HFF-Myc (cell line): ENCODE data around the gene LY86.
"Not testable (repeated sequence)": the region's sequence is repeated elsewhere in the genome, so short reads cannot be mapped to it uniquely, and the experiment has no call there.

Source experiments
- DNase-seq: peaks from one replicate; pipeline ENCODE4 v3.0.0-alpha.2; 2011; ENCODE audit warnings: low read depth; ENCODE audit errors: extremely low read depth
- H3K4me3 ChIP-seq: replicated peaks from 2 replicates; pipeline ENCODE4 v1.5.1; 2011; ENCODE audit warnings: low read depth, mild to moderate bottlenecking, control low read depth, low read length
- TF ChIP-seq, protein P1 (sequence below): IDR thresholded peaks from 2 replicates; pipeline ENCODE4 v1.5.1; 2012; ENCODE audit warnings: mild to moderate bottlenecking, low read depth, low read length, control low read depth; ENCODE audit errors: missing control alignments

Gene LY86

DNA sequence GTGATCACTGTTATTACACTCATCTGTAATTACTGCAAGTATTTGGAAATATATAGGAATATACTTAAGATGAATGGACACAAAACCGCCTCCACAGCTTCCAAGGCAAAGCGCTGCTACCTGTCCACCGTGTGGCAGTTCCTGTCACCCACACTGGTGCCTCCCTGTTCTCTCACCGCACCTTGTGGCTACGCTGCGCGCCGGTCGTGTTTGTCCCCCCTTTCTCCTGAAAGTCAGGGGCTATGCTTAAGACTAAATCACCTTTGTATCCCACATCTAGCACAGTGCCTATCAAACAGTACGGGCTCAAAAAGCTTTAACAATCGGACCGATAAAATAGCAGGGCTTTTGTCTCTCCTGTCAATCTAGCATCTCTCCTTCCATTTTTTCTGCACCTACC is 23.0 kb downstream of the LY86 start:
- TF ChIP-seq, protein P1, sequence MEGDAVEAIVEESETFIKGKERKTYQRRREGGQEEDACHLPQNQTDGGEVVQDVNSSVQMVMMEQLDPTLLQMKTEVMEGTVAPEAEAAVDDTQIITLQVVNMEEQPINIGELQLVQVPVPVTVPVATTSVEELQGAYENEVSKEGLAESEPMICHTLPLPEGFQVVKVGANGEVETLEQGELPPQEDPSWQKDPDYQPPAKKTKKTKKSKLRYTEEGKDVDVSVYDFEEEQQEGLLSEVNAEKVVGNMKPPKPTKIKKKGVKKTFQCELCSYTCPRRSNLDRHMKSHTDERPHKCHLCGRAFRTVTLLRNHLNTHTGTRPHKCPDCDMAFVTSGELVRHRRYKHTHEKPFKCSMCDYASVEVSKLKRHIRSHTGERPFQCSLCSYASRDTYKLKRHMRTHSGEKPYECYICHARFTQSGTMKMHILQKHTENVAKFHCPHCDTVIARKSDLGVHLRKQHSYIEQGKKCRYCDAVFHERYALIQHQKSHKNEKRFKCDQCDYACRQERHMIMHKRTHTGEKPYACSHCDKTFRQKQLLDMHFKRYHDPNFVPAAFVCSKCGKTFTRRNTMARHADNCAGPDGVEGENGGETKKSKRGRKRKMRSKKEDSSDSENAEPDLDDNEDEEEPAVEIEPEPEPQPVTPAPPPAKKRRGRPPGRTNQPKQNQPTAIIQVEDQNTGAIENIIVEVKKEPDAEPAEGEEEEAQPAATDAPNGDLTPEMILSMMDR: no peak
- DNase-seq: no peak
- H3K4me3 ChIP-seq: no peak overlapping the region

DNA sequence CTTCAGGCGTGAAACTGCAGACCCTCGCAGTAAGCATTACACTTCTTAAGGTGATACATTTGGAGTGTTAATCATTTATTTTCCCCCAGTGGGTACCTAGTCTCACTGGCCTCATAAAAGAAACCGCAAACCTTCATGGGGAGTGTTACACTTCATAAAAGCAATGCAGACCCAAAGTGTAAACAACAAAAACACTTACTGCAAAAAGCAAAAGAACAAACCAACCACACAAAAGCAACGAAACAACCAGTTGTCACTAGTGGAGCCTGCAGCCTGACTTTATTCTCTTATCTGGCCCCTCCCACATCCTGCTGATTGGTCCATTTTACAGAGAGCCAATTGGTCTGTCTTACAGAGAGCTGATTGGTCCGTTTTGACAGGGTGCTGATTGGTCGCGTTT is 23.8 kb downstream of the LY86 start:
- no peak for DNase-seq
- no peak overlapping the region for H3K4me3 ChIP-seq
- TF ChIP-seq, protein P1: no peak

DNA sequence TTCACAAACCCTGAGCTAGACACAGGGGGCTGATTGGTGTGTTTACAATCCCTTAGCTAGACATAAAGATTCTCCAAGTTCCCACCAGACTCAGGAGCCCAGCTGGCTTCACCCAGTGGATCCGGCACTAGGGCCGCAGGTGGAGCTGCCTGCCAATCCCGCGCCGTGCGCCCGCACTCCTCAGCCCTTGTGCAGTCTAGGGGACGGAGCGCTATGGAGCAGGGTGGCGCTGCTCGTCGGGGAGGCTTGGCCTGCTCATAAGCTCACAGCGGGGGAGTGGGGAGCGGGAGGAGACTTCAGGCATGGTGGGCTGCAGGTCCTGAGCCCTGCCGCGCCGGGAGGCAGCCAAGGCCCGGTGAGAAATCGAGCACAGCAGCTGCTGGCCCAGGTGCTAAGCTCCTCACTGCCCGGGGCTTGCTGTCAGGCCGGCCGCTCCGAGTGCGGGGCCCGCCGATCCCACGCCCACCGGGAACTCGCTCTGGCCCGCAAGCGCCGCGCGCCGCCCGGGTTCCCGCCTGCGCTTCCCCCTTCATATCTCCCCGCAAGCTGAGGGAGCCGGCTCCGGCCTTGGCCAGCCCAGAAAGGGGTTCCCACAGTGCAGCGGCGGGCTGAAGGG is 24.7 kb downstream of the LY86 start:
- not testable (repeated sequence) for H3K4me3 ChIP-seq, DNase-seq

DNA sequence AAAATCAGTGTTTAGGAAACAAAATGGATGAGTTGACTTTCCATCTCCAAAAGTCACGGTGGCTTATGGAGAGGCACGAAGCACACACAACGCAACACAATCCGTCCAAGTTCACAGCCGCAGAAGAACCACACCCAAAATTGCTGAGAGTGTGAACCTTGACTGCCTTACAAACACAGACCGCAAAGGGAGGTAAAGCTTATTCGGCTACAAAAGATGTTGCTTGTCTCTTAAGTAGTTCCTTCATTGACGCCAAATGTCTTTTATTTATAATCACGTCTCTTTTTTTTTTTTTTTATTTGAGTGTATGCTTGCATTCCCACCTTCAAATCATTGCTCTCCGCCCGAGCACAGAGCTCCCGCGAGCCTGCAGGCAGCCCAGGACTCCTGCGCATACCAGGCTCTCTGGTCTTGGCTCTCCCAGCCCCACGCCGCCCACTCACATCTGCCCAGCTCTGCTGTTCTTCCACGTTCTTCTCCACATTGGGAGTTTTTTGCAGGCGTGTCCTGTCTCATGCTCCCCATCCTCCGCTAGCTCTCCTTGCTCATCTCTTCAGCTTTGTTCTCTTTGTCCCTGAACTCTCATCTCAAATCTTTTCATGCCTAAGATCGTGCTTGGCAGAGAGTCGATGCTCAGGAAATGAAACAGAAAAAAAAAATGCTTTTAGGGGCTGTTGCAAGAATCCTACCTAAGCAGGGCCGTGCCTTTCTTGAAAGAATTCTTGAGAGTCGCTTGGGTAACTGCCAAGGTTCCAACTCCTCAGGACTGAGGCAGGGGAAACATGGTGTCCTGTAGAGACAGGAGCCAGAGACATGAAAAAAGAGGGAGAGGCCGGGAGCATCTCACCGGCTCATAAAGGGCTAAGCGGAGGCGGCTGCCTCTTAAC is 25.8 kb downstream of the LY86 start:
- H3K4me3 ChIP-seq: no peak overlapping the region
- no peak for DNase-seq
- TF ChIP-seq, protein P1: no peak

DNA sequence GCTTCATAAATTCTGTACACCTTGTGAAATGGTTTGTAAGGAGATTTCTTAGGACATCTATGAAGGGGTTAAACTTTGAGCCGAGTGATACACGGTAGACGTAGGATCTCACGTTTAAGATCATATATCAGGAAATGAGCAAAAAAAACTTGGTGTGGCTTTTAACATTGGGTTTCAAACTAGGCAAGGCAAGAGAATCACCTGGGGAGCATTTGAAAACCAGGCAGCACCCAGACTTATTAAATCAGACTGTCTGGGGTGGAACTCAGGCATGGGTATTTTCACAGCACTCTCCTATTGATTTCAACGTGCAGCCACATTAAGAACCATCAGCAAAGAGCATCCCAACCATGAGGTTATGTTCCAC is 26.4 kb downstream of the LY86 start:
- H3K4me3 ChIP-seq: no peak overlapping the region
- TF ChIP-seq, protein P1: no peak
- no peak for DNase-seq

DNA sequence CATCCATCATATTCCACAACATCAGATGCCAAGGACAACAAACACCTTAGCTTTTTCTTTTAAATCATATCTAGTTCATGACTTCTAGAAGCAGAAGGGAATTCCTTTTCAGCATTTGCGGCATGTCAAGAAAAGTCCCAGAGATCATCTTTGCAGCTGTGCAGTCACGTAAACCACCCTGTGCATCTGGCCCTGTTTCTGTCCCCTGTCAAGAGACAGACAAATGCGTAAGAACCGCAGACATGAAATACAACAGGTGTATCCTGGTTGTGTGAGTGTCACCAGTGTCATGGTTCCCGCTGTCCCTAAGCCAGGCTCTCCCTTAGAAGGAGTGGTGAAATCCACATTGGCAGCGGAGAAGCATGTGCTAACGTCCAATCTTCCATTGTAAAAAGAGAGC is 28.1 kb downstream of the LY86 start:
- TF ChIP-seq, protein P1: no peak
- no peak for DNase-seq
- no peak overlapping the region for H3K4me3 ChIP-seq

DNA sequence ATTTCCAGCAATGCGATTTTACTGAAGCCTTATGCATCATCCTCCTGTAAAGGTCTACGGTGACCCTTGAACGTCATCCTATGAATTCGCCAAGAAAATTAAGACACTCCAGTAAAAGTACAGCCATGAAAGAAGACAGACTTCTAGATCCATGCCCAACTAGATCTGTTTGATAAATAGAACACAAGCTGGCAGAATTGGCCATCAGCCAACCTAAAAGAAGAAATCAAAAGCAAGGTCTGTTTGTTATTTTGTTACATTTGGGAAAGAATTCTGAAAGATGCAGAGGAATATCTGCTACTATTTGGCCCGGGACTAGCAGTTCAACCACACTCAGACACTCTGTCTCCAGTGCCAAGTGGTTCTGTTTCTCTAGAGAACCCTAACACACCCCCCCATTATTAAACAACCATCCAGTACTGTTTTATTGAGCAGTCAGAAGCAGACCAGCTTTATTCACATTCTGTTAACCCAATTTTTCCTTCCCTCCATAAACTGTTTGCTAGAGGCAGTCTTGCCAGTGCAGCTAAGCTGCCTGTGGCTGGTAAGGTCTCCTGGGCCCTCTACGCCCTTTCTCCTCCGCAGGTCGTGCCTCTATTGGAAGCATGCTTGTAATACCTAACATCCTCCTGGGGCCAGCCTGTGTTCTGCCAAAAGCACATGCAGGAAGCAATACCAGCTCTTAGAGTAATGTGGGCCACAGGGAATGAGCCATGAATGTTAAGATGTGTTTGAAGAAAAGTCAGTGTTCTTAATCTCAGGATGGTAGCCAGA is 30.7 kb downstream of the LY86 start:
- TF ChIP-seq, protein P1: no peak

More for the DNA sequence above, 30.7 kb downstream of the LY86 start:
- DNase-seq: no peak
- H3K4me3 ChIP-seq: no peak overlapping the region
